Psoas muscle (tissue), 8 donors: ENCODE data around the gene CLCN2. TPM values are rescaled to one million over a fixed set of nuclear protein-coding genes. Genes with fewer than 3 reads are reported as not detected.

Experiments
- ATAC-seq, 4 donors: fragments of 200-7000 bp; cut with Tn5 transposase; one replicate each; pipeline ENCODE4 v1.9.1; 2020; ENCODE audit warnings: moderate library complexity in 3 of 4, mild to moderate bottlenecking in 2 of 4
- DNase-seq, 2 donors: peaks; one replicate each; pipeline ENCODE4 v3.0.0-alpha.2; 2020
- H3K27ac ChIP-seq: fragments of 200-600 bp; one replicate; pipeline ENCODE4 v1.8.0; 2022
- H3K27me3 ChIP-seq, 3 donors: fragments of 200-600 bp in 1 of 3; one replicate each; pipeline versions ENCODE4 v1.6.1 to v1.8.0; 2013 to 2022; ENCODE audit warnings: low read length in 2 of 3, mild to moderate bottlenecking in 2 of 3, moderate library complexity in 1 of 3; ENCODE audit not compliant: insufficient read depth in 3 of 3
- H3K36me3 ChIP-seq, 2 donors: fragments of 200-600 bp in 1 of 2; one replicate each; pipeline versions ENCODE4 v1.6.1 to v1.8.0; 2013 to 2022; ENCODE audit warnings: low read depth in 1 of 2, mild to moderate bottlenecking in 1 of 2, moderate library complexity in 1 of 2; ENCODE audit not compliant: insufficient read depth in 1 of 2
- H3K4me1 ChIP-seq: fragments of 200-600 bp; one replicate; pipeline ENCODE4 v1.8.0; 2022
- H3K4me3 ChIP-seq: fragments of 200-600 bp; one replicate; pipeline ENCODE4 v1.8.0; 2022; ENCODE audit warnings: mild to moderate bottlenecking
- H3K9me3 ChIP-seq: fragments of 200-600 bp; one replicate; pipeline ENCODE4 v1.8.0; 2022
- WGBS, 3 donors: extraction: QIAGEN DNeasy Blood & Tissue Kit; methylation state at CpG; one replicate each; pipeline versions ENCODE4 v1.1.6 to v1.1.7; 2013; 5-methylcytosine and 5-hydroxymethylcytosine counted together
- intact Hi-C, 2 donors: fragments of 100-400 bp; cut with DNase I; formaldehyde crosslinking; loops; one replicate each; pipeline versions ENCODE4 v1.11.0 to v1.14.2; 2022
- polyA plus RNA-seq, 3 donors: library from polyadenylated mRNA; stranded (reverse); fragments of 200-250 nt; gene quantifications; one replicate each; pipeline ENCODE4 v1.2.3, GENCODE V29; 2013
- total RNA-seq, 4 donors: library from RNA; stranded (reverse); fragmentation: NEBNext Ultra II Directional in 2 of 4; extraction: Animal tissue kit (Norgen Biotek cat#: 25700) in 2 of 4; gene quantifications; one replicate each; pipeline versions ENCODE4 v1.2.1 to v1.2.4, GENCODE V29; 2021 to 2023
- TF ChIP-seq, protein P1 (sequence below): fragments of 200-600 bp; IDR thresholded peaks from one replicate; pipeline ENCODE4 v1.8.0; 2022; ENCODE audit warnings: antibody characterized with exemption
- donor health status: healthy with polysubstance abuse.
- donor health status: DM: no; HTN: no; CAD: no; lungs with moderate emphysema.
- donor health status: Bipolar disorder and iron deficiency.
- donor health status: healthy.
- donor health status: DM: yes; HTN: yes; CAD: no.
- donor health status: DM: no; HTN: no; CAD: no.
- donor health status: DM: no; HTN: no; CAD: no.
- donor health status: DM: yes; HTN: yes; CAD: no.

CLCN2 gene
- total and polyA plus RNA-seq, 7 donors: 0.64 to 2.8 (median 1.6) TPM

DNA sequence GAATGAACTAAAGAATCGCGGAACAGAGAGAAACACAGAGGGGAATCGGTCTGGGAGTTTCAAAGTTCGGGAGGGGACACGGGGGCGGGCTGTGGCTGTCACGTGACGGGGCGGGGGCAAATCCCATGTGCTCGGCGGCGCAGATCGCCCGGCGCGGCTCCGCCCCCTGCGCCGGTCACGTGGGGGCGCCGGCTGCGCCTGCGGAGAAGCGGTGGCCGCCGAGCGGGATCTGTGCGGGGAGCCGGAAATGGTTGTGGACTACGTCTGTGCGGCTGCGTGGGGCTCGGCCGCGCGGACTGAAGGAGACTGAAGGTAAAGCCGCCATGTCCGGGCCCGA lies 47.1 kb downstream of the CLCN2 start, which contains the start of gene EIF4G1:
Gene EIF4G1 (plus strand): TSS at position 244 of the 337 bp plus-strand sequence. CDS start 1,191 bp downstream, outside the sequence.
- ATAC-seq (peak; percentile 84 to 86 (median 85)), DNase-seq (peak; percentile 95 to 98)
- WGBS, 3 donors: 0% methylated on average over 19 to 40 of the region's 40 CpGs
- intact Hi-C loops: no loop called here
- H3K27me3 ChIP-seq: no peaks in the 10 kb centered on the region
- H3K27ac ChIP-seq: peak within 1 kb of the TSS; percentile 96
- peaks cover 7 to 35% of the 10 kb centered on the region in 2 donors for H3K36me3 ChIP-seq
- no peaks in the 10 kb centered on the region for H3K9me3 ChIP-seq
- H3K4me1 ChIP-seq: peaks cover 35% of the 10 kb centered on the region
- peak within 1 kb of the TSS; percentile 80 for H3K4me3 ChIP-seq
- TF ChIP-seq, protein P1, sequence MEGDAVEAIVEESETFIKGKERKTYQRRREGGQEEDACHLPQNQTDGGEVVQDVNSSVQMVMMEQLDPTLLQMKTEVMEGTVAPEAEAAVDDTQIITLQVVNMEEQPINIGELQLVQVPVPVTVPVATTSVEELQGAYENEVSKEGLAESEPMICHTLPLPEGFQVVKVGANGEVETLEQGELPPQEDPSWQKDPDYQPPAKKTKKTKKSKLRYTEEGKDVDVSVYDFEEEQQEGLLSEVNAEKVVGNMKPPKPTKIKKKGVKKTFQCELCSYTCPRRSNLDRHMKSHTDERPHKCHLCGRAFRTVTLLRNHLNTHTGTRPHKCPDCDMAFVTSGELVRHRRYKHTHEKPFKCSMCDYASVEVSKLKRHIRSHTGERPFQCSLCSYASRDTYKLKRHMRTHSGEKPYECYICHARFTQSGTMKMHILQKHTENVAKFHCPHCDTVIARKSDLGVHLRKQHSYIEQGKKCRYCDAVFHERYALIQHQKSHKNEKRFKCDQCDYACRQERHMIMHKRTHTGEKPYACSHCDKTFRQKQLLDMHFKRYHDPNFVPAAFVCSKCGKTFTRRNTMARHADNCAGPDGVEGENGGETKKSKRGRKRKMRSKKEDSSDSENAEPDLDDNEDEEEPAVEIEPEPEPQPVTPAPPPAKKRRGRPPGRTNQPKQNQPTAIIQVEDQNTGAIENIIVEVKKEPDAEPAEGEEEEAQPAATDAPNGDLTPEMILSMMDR: no peak

DNA sequence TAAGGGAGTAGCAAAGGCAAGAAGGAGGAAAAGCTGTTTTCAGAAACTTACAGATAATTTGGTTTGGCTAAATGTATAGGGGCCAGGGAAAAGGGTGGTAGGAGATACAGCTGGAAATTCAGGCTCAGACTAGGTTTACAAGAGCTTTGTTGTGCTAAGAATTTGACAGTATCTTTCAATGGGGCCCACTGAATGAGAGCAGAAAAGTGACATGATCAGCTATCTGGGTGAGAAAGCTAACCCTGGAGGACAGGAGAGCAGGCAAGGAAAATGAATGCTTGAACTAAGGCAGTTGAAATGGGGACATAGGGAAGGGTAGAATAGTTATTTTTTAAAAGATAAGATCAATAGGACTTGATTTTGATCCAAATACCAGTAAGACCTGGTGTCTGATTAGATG lies 49.8 kb downstream of the CLCN2 start:
- Histone ChIP-seq H3K4me1 (peaks cover 10% of the 10 kb centered on the region), H3K9me3 (no peaks in the 10 kb centered on the region), H3K27ac (no peak overlapping the region), H3K36me3 (peaks cover 11 to 40% of the 10 kb centered on the region in 2 donors), H3K4me3 (no peak overlapping the region), H3K27me3 (no peaks in the 10 kb centered on the region)
- TF ChIP-seq, protein P1: no peak
- ATAC-seq: no peak
- intact Hi-C loops: no loop called here
- DNase-seq: no peak

DNA sequence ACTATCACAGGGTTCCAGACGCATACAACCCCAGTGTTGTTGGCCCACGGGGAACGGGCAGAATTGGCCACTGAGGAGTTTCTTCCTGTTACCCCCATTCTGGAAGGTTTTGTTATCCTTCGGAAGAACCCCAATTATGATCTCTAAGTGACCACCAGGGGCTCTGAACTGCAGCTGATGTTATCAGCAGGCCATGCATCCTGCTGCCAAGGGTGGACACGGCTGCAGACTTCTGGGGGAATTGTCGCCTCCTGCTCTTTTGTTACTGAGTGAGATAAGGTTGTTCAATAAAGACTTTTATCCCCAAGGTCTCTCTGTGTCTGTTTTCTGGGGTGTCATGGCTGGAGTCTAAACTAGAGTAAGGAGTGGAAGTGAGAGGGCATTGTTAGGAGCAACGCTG lies 52.7 kb downstream of the CLCN2 start:
- Histone ChIP-seq H3K27ac (no peak overlapping the region), H3K9me3 (no peaks in the 10 kb centered on the region), H3K36me3 (peaks cover 20 to 62% of the 10 kb centered on the region in 2 donors), H3K4me3 (no peak overlapping the region), H3K4me1 (no peaks in the 10 kb centered on the region), H3K27me3 (no peaks in the 10 kb centered on the region)
- 67 to 76% (median 75%) methylated on average over 7 of the region's 7 CpGs for WGBS, 3 donors
- TF ChIP-seq, protein P1: no peak
- ATAC-seq: no peak
- no peak for DNase-seq
- intact Hi-C loops: no loop called here

DNA sequence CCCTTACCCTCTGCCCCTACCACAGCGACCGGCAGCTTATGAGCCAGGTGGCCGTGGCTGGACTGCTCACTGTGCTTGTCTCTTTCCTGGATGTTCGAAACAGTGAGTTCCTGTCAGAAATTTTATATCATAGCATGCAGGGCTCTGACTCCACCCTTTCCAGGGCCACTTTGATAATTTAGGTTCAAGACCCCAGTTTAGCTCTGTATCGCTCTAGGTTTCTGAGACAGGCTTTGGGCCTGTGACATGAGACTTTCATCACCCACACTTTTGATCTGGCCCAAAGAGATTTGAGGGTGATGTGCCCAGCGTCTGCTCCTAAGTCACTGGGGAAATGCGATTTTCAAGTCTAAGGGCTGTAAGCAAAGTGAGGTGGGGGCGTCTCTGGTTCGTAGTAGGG lies 53.5 kb downstream of the CLCN2 start:
- H3K4me1 ChIP-seq: no peaks in the 10 kb centered on the region
- no peak overlapping the region for H3K27ac ChIP-seq
- no peak overlapping the region for H3K4me3 ChIP-seq
- no peak for ATAC-seq
- 91 to 95% (median 94%) methylated on average over 9 of the region's 9 CpGs for WGBS, 3 donors
- intact Hi-C loops: no loop called here
- peaks cover 25 to 70% of the 10 kb centered on the region in 2 donors for H3K36me3 ChIP-seq
- DNase-seq: no peak
- H3K27me3 ChIP-seq: no peaks in the 10 kb centered on the region
- TF ChIP-seq, protein P1: no peak
- no peaks in the 10 kb centered on the region for H3K9me3 ChIP-seq

DNA sequence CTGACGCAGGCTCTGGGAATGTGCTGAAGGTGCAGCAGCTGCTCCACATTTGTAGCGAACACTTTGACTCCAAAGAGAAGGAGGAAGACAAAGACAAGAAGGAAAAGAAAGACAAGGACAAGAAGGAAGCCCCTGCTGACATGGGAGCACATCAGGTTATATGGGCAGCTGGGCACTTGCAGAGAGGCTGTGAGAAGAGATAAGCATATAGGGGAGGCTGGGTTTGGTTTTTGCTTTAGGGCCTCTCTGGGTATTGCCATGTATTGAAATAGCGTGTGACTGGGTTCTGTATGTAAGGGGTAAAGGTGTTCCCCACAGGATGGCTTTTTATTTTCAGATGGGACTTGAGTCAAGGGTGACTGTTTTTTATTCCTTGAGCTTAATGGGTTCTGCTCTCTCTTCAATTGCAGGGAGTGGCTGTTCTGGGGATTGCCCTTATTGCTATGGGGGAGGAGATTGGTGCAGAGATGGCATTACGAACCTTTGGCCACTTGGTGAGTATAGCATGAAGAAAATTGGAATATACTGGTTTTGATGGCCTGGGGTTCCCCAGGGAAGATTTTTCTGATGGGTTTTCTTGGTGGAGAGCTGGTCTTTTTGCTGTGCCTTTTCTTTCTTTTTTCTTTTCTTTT lies 54.9 kb downstream of the CLCN2 start:
- WGBS, 3 donors: 91 to 92% (median 92%) methylated on average over 4 of the region's 4 CpGs
- ATAC-seq: no peak
- intact Hi-C loops: no loop called here
- Histone ChIP-seq H3K27ac (no peak overlapping the region), H3K9me3 (no peaks in the 10 kb centered on the region), H3K27me3 (no peaks in the 10 kb centered on the region), H3K36me3 (peaks cover 32 to 85% of the 10 kb centered on the region in 2 donors), H3K4me3 (no peak overlapping the region), H3K4me1 (peaks cover 4% of the 10 kb centered on the region)
- TF ChIP-seq, protein P1: no peak
- DNase-seq: no peak
